ENCODE measurements around the gene DLEC1. TPM values are rescaled to one million over a fixed set of nuclear protein-coding genes. Genes with fewer than 3 reads are reported as not detected.

DLEC1 gene
- total RNA-seq, 4 donors from 2014 or later = 3.7 to 96.0 (median 7.1) TPM

DNA sequence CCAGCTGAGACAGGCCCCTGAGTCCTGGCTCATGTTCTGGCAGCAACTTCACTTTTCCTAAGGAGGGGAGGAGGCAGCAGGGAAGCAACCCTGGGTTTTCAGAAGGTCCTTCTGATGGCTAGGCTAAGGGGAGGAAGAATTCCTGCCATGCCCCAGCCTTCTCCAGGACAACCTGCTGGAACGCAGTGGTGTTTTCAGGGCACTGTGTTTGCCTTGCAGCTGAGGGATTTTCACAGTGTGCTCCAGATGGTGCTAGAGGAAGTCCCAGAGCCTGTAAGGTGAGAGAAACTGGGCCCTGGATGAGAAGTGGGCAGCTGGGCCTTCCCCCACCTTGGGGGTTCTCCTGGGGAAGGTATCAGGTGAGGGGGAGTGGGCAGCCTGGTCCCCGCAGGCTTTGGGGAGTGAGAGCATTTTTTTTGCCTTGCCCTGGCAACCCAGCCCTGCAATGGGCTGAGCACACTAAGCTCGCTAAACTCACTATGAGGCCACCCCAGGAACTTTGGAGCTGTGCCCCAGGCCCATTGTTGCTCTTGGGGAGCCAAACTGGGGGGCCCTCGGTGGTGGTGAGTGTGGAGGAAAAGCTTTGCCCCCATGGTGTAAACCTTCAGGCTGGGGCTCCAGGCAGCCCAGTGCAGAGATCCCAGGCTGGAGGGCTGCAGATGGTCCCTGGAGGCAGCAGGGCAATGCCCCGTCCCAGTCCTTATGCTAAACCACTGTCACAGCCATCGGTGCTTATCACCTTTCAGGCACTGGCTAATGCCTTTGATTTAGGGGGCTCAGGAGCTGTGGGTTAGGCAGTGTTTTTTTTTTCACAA lies 56.9 kb downstream of the DLEC1 start:
- Histone ChIP-seq H3K9me3 (no peaks in the 10 kb centered on the region), H3K4me1 (no peaks in the 10 kb centered on the region), H3K36me3 (peaks cover 0 to 3% (median 0%) of the 10 kb centered on the region in 3 donors), H3K27ac (no peak overlapping the region), H3K27me3 (no peaks in the 10 kb centered on the region), H3K4me3 (no peak overlapping the region)
- 76 to 85% methylated on average over 5 of the region's 6 CpGs for WGBS, 2 donors
- TF ChIP-seq EP300 (IDR thresholded peaks at IDR 0.05) (no peak), POLR2A (IDR thresholded peaks at IDR 0.05) (no peak)
- TF ChIP-seq, protein P1, sequence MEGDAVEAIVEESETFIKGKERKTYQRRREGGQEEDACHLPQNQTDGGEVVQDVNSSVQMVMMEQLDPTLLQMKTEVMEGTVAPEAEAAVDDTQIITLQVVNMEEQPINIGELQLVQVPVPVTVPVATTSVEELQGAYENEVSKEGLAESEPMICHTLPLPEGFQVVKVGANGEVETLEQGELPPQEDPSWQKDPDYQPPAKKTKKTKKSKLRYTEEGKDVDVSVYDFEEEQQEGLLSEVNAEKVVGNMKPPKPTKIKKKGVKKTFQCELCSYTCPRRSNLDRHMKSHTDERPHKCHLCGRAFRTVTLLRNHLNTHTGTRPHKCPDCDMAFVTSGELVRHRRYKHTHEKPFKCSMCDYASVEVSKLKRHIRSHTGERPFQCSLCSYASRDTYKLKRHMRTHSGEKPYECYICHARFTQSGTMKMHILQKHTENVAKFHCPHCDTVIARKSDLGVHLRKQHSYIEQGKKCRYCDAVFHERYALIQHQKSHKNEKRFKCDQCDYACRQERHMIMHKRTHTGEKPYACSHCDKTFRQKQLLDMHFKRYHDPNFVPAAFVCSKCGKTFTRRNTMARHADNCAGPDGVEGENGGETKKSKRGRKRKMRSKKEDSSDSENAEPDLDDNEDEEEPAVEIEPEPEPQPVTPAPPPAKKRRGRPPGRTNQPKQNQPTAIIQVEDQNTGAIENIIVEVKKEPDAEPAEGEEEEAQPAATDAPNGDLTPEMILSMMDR (IDR thresholded peaks at IDR 0.05) = no peak
- no peak for DNase-seq (ENCODE audit: low spot score in 2 of 2)

DNA sequence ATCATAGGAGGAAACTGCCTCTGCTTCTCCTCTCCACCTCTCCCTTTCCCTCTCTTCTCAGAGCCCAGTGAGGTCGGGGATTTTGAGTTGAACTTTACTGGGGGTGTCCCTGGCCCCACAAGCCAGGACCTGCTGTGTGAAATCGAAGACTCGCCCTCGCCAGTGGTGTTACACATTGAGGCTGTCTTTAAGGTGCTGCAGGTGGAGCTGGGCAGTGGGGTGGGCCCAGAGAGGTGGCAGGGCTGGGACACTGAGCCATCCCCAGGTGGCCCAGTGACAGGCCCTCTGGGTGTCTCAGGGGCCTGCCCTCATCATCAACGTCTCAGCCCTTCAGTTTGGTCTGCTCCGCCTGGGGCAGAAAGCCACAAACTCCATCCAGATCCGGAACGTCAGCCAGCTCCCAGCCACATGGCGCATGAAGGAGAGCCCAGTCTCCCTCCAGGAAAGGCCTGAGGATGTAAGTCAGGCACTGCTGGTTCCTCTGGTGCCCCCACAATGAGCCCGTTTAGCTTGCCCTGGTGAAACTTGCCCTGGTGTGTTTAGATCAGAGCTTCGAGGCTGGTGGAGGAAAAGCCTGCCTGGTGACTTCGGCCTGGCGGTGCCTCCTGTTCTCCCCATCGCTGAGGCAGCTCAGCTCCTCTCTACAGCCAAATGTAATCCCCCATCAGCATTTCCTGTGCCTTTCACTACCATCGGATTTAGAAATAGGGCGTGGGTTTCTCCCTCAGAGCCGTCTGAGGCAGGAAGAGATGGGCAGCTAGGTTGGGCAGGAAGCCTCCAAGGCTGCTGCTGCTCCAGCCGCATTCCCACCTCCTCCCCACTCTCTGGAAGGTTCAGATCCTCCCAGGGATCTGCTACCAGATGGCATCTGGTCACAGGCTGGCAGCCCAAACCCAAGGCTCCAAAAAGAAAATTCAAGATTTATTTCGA lies 58.7 kb downstream of the DLEC1 start:
- H3K36me3 ChIP-seq = peaks cover 0 to 3% (median 0%) of the 10 kb centered on the region in 3 donors
- H3K4me3 ChIP-seq = no peak overlapping the region
- H3K9me3 ChIP-seq = no peaks in the 10 kb centered on the region
- H3K4me1 ChIP-seq = no peaks in the 10 kb centered on the region
- H3K27ac ChIP-seq = no peak overlapping the region
- 73 to 76% methylated on average over 15 to 19 of the region's 19 CpGs for WGBS, 2 donors
- TF ChIP-seq POLR2A (IDR thresholded peaks at IDR 0.05) = no peak
- no peak for TF ChIP-seq EP300 (IDR thresholded peaks at IDR 0.05)
- TF ChIP-seq, protein P1 (IDR thresholded peaks at IDR 0.05) = no peak
- no peak for DNase-seq (ENCODE audit: low spot score in 2 of 2)
- H3K27me3 ChIP-seq = no peaks in the 10 kb centered on the region

DNA sequence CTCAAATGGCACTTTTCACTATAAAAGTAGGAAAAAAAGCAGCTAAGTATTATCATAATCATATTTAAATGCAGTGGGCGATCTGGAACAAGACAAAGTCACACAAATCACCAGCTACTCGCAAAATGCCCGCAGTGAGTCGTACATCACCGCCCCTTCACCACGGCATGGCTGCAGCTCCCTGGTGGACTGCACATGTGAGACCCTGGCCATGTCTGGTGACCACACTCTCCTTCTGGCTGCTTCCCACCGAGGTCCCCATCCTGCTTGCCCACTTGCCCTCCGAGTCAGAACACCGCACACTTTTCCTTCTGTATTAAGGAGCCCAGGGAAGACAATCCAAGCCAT lies 59.3 kb downstream of the DLEC1 start:
- WGBS, 2 donors = 84 to 91% methylated on average over 9 of the region's 9 CpGs
- Histone ChIP-seq H3K36me3 (peaks cover 0 to 3% (median 0%) of the 10 kb centered on the region in 3 donors), H3K4me1 (no peaks in the 10 kb centered on the region), H3K27ac (no peak overlapping the region), H3K4me3 (no peak overlapping the region), H3K9me3 (no peaks in the 10 kb centered on the region), H3K27me3 (no peaks in the 10 kb centered on the region)
- DNase-seq (ENCODE audit: low spot score in 2 of 2) = no peak
- no peak for TF ChIP-seq POLR2A (IDR thresholded peaks at IDR 0.05)
- TF ChIP-seq, protein P1 (IDR thresholded peaks at IDR 0.05) = no peak
- no peak for TF ChIP-seq EP300 (IDR thresholded peaks at IDR 0.05)

DNA sequence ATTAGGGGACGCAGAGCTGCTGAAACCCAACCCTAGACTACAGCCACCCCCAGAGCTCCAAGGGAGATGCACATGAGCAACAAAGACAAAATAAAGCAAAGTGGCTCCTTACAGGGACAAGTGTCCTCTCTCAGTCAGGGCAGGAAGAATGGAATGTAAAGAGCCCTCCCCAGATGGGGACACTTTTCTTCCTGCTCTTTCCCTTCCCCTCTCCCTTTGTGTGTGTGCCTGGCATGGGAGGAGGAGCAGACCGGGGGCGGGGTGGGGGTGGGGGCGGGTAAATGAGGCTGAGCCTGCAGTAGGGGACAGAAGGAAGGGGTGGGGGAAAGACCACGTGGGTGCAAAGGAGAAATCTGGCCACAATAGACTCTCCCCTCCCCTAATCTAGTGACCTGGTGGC lies 60.5 kb downstream of the DLEC1 start:
- no peaks in the 10 kb centered on the region for H3K27me3 ChIP-seq
- H3K4me3 ChIP-seq = no peak overlapping the region
- DNase-seq (ENCODE audit: low spot score in 2 of 2) = no peak
- no peaks in the 10 kb centered on the region for H3K4me1 ChIP-seq
- TF ChIP-seq POLR2A (IDR thresholded peaks at IDR 0.05) (no peak), EP300 (IDR thresholded peaks at IDR 0.05) (no peak)
- TF ChIP-seq, protein P1 (IDR thresholded peaks at IDR 0.05) = no peak
- H3K36me3 ChIP-seq = peaks cover 0 to 3% (median 0%) of the 10 kb centered on the region in 3 donors
- H3K27ac ChIP-seq = no peak overlapping the region
- 20 to 32% methylated on average over 2 to 5 of the region's 5 CpGs for WGBS, 2 donors
- no peaks in the 10 kb centered on the region for H3K9me3 ChIP-seq

DNA sequence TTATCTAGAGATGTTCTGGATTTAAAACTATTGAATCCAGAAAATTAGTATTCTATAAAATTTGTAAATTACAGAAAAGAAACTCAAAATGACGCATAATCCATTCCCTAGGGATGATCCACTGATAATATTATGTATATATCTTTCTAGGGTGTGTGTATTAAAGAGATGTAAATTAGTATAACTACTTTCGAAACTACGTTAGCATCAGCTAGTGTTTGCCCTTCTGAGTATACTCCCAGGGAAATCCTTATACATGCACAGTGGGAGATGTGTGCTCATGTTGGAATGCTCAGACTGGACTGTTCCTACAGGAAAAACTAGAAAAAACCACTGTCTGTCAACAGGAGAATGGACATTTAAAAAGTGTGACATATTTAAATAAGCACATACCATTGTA lies 61.5 kb downstream of the DLEC1 start:
- Histone ChIP-seq H3K27ac (no peak overlapping the region), H3K4me1 (no peaks in the 10 kb centered on the region), H3K36me3 (no peaks in the 10 kb centered on the region), H3K4me3 (no peak overlapping the region), H3K27me3 (no peaks in the 10 kb centered on the region), H3K9me3 (peaks cover 0 to 5% (median 0%) of the 10 kb centered on the region in 4 donors)
- no peak for DNase-seq (ENCODE audit: low spot score in 2 of 2)
- TF ChIP-seq, protein P1 (IDR thresholded peaks at IDR 0.05) = no peak
- TF ChIP-seq POLR2A (IDR thresholded peaks at IDR 0.05) (no peak), EP300 (IDR thresholded peaks at IDR 0.05) (no peak)
- 82 to 87% methylated on average over 3 of the region's 3 CpGs for WGBS, 2 donors

Data from tibial nerve (tissue), 4 donors.